PC-9 (cell line): Measurements from ENCODE around the gene SERPINB4. TPM values are rescaled to one million over a fixed set of nuclear protein-coding genes. Genes with fewer than 3 reads are reported as not detected.
A peak's percentile ranks its signal among the peaks of the same experiment; 100 is the strongest.

Source experiments
- BruUV-seq: library from RNA; stranded (reverse); fragments of 400-500 nt; replicated peaks from 2 replicates; lab custom pipeline; 2021; lab: Mats Ljungman, UMichigan
- CTCF ChIA-PET: fragments of 300-600 bp; sonication (Branson Sonifier 250); formaldehyde crosslinking; loops from one replicate; lab custom pipeline; 2022; ENCODE audit warnings: antibody characterized with exemption; lab: Charles Lee
- POLR2A ChIA-PET: fragments of 300-600 bp; sonication (Branson Sonifier 250); formaldehyde crosslinking; loops from one replicate; lab custom pipeline; 2022; ENCODE audit warnings: antibody characterized with exemption; ENCODE audit not compliant: unreplicated experiment; lab: Charles Lee
- DNase-seq, 2 experiments: peaks; one replicate each; pipeline versions ENCODE4 v3.0.0 to v3.0.0-alpha.2; 2015 to 2022; ENCODE audit warnings: mixed read lengths in 1 of 2
- H2AFZ ChIP-seq: fragments of 200-600 bp; sonication (generic); 2 replicates; pipeline ENCODE4 v1.8.1; 2017; ENCODE audit warnings: antibody characterized with exemption
- H3F3A ChIP-seq: fragments of 200-600 bp; sonication (generic); 2 replicates; pipeline ENCODE4 v1.8.1; 2017; ENCODE audit warnings: antibody characterized with exemption, mild to moderate bottlenecking, low read depth; ENCODE audit not compliant: insufficient read depth
- H3K27ac ChIP-seq: fragments of 200-600 bp; sonication (generic); 2 replicates; pipeline ENCODE4 v1.6.1; 2016; ENCODE audit warnings: mixed run types
- H3K27me3 ChIP-seq: fragments of 200-600 bp; sonication (generic); 2 replicates; pipeline ENCODE4 v1.6.1; 2016; ENCODE audit warnings: low read depth, mixed run types; ENCODE audit not compliant: insufficient read depth
- H3K36me3 ChIP-seq: fragments of 200-600 bp; sonication (generic); 2 replicates; pipeline ENCODE4 v1.6.1; 2016; ENCODE audit warnings: low read depth, mixed run types
- H3K4me1 ChIP-seq: fragments of 200-600 bp; sonication (generic); replicated peaks from 2 replicates; pipeline ENCODE4 v1.6.1; 2016; ENCODE audit warnings: mixed run types; ENCODE audit not compliant: insufficient read depth
- H3K4me2 ChIP-seq: fragments of 200-600 bp; sonication (generic); 2 replicates; pipeline ENCODE4 v1.6.1; 2017; ENCODE audit warnings: mixed run types
- H3K4me3 ChIP-seq: fragments of 200-600 bp; sonication (generic); 2 replicates; pipeline ENCODE4 v1.6.1; 2016; ENCODE audit warnings: mixed run types
- H3K79me2 ChIP-seq: fragments of 200-600 bp; sonication (generic); 2 replicates; pipeline ENCODE4 v1.6.1; 2017; ENCODE audit warnings: low read depth, mixed run types
- H3K9me2 ChIP-seq: fragments of 200-600 bp; sonication (generic); 2 replicates; pipeline ENCODE4 v1.8.1; 2017; ENCODE audit warnings: mild to moderate bottlenecking; ENCODE audit not compliant: insufficient read depth
- H3K9me3 ChIP-seq: fragments of 200-600 bp; sonication (generic); 2 replicates; pipeline ENCODE4 v1.8.1; 2016; ENCODE audit warnings: low read depth; ENCODE audit not compliant: insufficient read depth
- H4K20me1 ChIP-seq: fragments of 200-600 bp; sonication (generic); 2 replicates; pipeline ENCODE4 v1.8.1; 2017; ENCODE audit not compliant: insufficient read depth
- EZH2 ChIP-seq: fragments of 200-600 bp; sonication (generic); IDR thresholded peaks from 2 replicates; pipeline ENCODE4 v1.8.0; 2017; ENCODE audit warnings: antibody characterized with exemption, low read depth
- intact Hi-C: fragments of 100-400 bp; cut with micrococcal nuclease; formaldehyde crosslinking; loops from one replicate; pipeline ENCODE4 v1.10.0; 2022; ENCODE audit not compliant: unreplicated experiment
- total RNA-seq: library from RNA; stranded (reverse); gene quantifications from 2 replicates; pipeline ENCODE4 v1.2.3, GENCODE V29; 2021
- TF ChIP-seq, protein P1 (sequence below): fragments of 200-600 bp; sonication (generic); conservative IDR thresholded peaks from 2 replicates; pipeline ENCODE4 v1.6.1; 2017; ENCODE audit warnings: mixed run types, antibody characterized with exemption, mild to moderate bottlenecking, moderate library complexity

SERPINB4 gene
- total RNA-seq, 1 experiment from 2014 or later, result not detected

DNA sequence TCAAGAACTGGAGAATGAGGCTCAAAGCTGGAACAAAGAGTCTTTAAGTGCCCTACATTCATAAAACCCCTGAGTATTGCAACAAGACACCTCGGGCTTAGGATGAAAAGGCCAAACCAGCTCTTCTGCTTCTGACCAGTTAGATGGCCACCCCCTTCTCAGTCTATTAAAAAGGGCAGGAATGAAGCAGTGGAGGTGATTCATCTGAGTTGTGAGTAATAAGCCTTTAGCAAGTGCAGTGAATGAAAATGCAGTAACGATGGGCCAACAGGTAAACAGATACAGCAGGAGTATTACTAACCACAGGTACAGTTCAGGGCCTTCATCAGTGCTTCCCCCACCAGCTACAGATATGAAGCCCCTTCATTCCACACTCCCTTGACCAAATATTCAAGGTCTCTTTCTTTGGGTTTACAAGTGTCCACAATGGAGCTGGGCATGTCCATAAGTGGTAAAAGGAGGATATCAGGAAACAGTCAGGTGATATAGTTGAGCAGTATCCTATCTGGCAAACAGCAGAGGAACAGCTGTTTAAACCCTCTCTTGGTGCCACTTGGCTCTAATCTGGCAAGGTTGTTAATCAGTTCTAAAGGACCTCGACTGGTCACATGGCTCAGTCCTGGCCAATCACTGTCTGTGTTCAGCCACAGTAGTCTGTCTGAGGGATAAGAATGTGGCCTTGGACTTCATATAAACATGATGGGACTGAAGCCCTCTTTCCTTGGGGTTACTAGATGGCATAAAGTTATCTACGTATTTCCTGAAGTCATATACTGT, 39.1 kb downstream of the SERPINB4 start:
- H3K9me2 ChIP-seq, result no peaks in the 10 kb centered on the region
- H3K4me2 ChIP-seq, result peak overlapping the region; percentile 35
- intact Hi-C loops, result loop anchor here (2.0 kb wide), 1 partner anchor 126 kb away; no protein-coding TSS in a partner anchor
- peaks cover 27% of the 10 kb centered on the region for H3K4me1 ChIP-seq
- no peak overlapping the region for H3K4me3 ChIP-seq
- peak overlapping the region; percentile 88 for H3K27ac ChIP-seq
- H3K36me3 ChIP-seq, result no peaks in the 10 kb centered on the region
- no peaks in the 10 kb centered on the region for H4K20me1 ChIP-seq
- H3F3A ChIP-seq, result peaks cover 20% of the 10 kb centered on the region
- no peaks in the 10 kb centered on the region for H3K79me2 ChIP-seq
- H3K9me3 ChIP-seq, result peaks cover 4% of the 10 kb centered on the region; the same call in 1 of the 2 replicates
- CTCF ChIA-PET, result no interaction called here
- DNase-seq, result peak; percentile 56 to 94
- peak overlapping the region; percentile 64; the same call in 1 of the 2 replicates for H2AFZ ChIP-seq
- TF ChIP-seq EZH2, result no peak
- TF ChIP-seq, protein P1, sequence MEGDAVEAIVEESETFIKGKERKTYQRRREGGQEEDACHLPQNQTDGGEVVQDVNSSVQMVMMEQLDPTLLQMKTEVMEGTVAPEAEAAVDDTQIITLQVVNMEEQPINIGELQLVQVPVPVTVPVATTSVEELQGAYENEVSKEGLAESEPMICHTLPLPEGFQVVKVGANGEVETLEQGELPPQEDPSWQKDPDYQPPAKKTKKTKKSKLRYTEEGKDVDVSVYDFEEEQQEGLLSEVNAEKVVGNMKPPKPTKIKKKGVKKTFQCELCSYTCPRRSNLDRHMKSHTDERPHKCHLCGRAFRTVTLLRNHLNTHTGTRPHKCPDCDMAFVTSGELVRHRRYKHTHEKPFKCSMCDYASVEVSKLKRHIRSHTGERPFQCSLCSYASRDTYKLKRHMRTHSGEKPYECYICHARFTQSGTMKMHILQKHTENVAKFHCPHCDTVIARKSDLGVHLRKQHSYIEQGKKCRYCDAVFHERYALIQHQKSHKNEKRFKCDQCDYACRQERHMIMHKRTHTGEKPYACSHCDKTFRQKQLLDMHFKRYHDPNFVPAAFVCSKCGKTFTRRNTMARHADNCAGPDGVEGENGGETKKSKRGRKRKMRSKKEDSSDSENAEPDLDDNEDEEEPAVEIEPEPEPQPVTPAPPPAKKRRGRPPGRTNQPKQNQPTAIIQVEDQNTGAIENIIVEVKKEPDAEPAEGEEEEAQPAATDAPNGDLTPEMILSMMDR, result no peak
- no TSS peak for BruUV-seq
- no peaks in the 10 kb centered on the region for H3K27me3 ChIP-seq
- POLR2A ChIA-PET, result interaction anchor here (0.6 to 0.7 kb wide), 2 partner anchors 27 to 1998 kb away, joined by 3 to 5 read pairs; no protein-coding TSS in a partner anchor

DNA sequence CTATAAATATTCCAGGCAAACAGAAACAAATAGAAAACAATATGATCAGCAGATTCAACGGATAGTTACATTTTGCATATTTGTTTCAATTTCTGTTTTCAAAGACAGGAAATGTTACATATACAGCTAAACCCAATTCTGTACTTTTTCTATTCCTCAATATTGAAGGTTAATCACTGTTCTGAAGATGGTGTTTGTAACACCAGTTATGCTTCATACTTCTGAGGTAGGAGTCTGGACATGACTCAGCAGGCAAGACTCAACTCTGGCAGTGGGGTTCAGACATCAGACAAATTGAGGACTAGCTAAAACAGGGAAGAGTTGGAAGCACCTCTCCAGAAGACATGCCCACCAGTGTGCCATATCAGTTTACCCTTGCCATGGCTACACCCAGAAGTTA, 40.3 kb downstream of the SERPINB4 start:
- Histone ChIP-seq H3K9me2 (no peaks in the 10 kb centered on the region), H3K4me1 (peaks cover 27% of the 10 kb centered on the region), H3K9me3 (peaks cover 4% of the 10 kb centered on the region; the same call in 1 of the 2 replicates), H3K4me3 (no peak overlapping the region), H4K20me1 (no peaks in the 10 kb centered on the region), H3K36me3 (no peaks in the 10 kb centered on the region), H3K27me3 (no peaks in the 10 kb centered on the region), H3K79me2 (no peaks in the 10 kb centered on the region), H3F3A (peaks cover 20% of the 10 kb centered on the region), H3K27ac (peak overlapping the region; percentile 88), H3K4me2 (peak overlapping the region; percentile 35), H2AFZ (peak overlapping the region; percentile 64; the same call in 1 of the 2 replicates)
- POLR2A ChIA-PET, result interaction anchor here (0.5 kb wide), 1 partner anchor 236 kb away, joined by 4 read pairs; no protein-coding TSS in a partner anchor
- TF ChIP-seq, protein P1, result no peak
- no peak for TF ChIP-seq EZH2
- CTCF ChIA-PET, result interaction anchor here (0.6 to 0.9 kb wide), 2 partner anchors 86 to 138 kb away, joined by 3 read pairs; no protein-coding TSS in a partner anchor
- peak in 1 of 2 experiments; percentile 43 for DNase-seq
- BruUV-seq, result no TSS peak
- intact Hi-C loops, result loop anchor here (2.0 kb wide), 1 partner anchor 127 kb away; no protein-coding TSS in a partner anchor

DNA sequence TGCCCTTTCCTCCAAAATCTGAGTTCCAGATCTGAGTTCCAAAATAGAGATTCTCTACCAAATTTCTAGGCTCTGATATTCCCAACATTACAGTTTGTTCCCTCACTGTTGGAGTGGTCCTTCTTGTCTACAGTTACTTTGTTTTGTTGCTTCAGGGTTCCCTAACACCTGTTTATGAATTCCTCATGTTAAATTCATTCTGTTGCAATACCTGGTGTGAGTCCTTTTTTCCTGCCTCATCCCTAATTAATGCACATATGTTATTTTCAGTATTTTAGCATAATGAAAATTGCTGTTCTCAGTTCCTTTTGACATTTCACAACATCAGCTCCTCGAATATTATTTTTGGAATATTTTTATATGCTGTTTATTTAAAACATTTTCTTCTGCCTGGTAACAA, 40.7 kb downstream of the SERPINB4 start:
- no peaks in the 10 kb centered on the region for H4K20me1 ChIP-seq
- DNase-seq, result no peak
- no peaks in the 10 kb centered on the region for H3K9me2 ChIP-seq
- H3F3A ChIP-seq, result peaks cover 20% of the 10 kb centered on the region
- intact Hi-C loops, result no loop called here
- H3K4me3 ChIP-seq, result no peak overlapping the region
- peaks cover 4% of the 10 kb centered on the region; the same call in 1 of the 2 replicates for H3K9me3 ChIP-seq
- TF ChIP-seq, protein P1, result no peak
- TF ChIP-seq EZH2, result no peak
- peak overlapping the region; percentile 35 for H3K4me2 ChIP-seq
- H3K36me3 ChIP-seq, result no peaks in the 10 kb centered on the region
- no TSS peak for BruUV-seq
- ChIA-PET POLR2A (no interaction called here), CTCF (interaction anchor here (0.6 to 0.9 kb wide), 2 partner anchors 85 to 138 kb away, joined by 3 read pairs; no protein-coding TSS in a partner anchor)
- peaks cover 27% of the 10 kb centered on the region for H3K4me1 ChIP-seq
- H3K27ac ChIP-seq, result peak overlapping the region; percentile 88
- H3K27me3 ChIP-seq, result no peaks in the 10 kb centered on the region
- H2AFZ ChIP-seq, result 0 out of 2 replicates have a peak overlapping the region, but pooled peaks have one; percentile 52
- no peaks in the 10 kb centered on the region for H3K79me2 ChIP-seq
